ENCODE measurements around the gene SPATA33.
A peak's percentile ranks its signal among the peaks of the same experiment; 100 is the strongest.
"Not testable (repeated sequence)": the region's sequence is repeated elsewhere in the genome, so short reads cannot be mapped to it uniquely, and the experiment has no call there.

The SPATA33 gene

DNA sequence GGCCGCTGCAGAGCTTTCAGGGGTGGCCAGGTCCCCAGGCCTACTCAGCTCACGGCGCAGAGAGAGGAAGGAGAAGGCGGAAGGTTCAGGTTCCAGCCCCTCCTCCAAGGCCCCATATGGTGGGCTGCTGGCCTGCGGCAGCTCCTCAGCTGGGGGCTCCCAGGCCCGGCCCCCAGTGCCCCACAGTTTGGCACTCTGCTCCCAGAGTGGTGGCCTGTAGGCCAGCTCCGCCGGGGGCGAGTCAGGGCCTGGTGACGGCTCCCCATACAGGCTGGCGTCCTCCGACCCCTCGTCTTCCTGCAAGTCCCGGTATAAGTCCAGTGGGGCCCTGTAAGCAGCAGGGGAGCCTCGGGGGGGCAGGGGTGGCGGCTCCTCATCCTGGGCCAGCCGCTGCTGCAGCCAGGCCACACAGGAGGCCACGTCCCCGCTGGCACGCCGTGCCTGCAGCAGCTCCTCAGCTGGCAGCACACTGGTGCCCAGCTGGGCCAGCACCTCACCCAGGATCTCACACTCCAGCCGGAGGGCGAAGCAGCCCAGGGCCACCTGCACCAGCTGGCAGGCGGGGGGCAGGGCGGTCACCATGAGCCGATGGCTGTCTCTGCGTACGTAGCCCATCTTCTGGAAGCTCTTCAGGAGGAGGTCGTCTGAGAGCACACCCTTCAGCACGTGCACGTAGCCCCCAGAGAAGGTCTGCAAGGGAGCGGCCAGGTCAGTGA, 40.1 kb downstream of the SPATA33 start:
- Histone ChIP-seq H4K20me1 (ENCODE audit: insufficient read depth, low read length) (peaks cover 6% of the 10 kb centered on the region; the same call in 1 of the 2 replicates), H3K9me3 (ENCODE audit: insufficient read depth, low read length) (no peaks in the 10 kb centered on the region), H3K9ac (ENCODE audit: low read length) (no peak overlapping the region), H3K27ac (ENCODE audit: low read length) (no peak overlapping the region), H2AFZ (ENCODE audit: low read depth, low read length) (no peak overlapping the region), H3K4me1 (ENCODE audit: low read length) (peaks cover 14% of the 10 kb centered on the region), H3K4me3 (ENCODE audit: low read length) (no peak overlapping the region), H3K79me2 (ENCODE audit: low read length) (no peaks in the 10 kb centered on the region), H3K36me3 (replicated peaks; ENCODE audit: low read depth, low read length) (peaks cover 6% of the 10 kb centered on the region), H3K27me3 (ENCODE audit: low read depth, low read length) (no peaks in the 10 kb centered on the region), H3K4me2 (ENCODE audit: low read length) (no peak overlapping the region)
- TF ChIP-seq, protein P1, sequence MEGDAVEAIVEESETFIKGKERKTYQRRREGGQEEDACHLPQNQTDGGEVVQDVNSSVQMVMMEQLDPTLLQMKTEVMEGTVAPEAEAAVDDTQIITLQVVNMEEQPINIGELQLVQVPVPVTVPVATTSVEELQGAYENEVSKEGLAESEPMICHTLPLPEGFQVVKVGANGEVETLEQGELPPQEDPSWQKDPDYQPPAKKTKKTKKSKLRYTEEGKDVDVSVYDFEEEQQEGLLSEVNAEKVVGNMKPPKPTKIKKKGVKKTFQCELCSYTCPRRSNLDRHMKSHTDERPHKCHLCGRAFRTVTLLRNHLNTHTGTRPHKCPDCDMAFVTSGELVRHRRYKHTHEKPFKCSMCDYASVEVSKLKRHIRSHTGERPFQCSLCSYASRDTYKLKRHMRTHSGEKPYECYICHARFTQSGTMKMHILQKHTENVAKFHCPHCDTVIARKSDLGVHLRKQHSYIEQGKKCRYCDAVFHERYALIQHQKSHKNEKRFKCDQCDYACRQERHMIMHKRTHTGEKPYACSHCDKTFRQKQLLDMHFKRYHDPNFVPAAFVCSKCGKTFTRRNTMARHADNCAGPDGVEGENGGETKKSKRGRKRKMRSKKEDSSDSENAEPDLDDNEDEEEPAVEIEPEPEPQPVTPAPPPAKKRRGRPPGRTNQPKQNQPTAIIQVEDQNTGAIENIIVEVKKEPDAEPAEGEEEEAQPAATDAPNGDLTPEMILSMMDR (IDR thresholded peaks at IDR 0.05; ENCODE audit: low read depth, low read length) = no peak
- no peak for TF ChIP-seq EZH2phosphoT487 (IDR thresholded peaks at IDR 0.05; ENCODE audit: low read depth)

DNA sequence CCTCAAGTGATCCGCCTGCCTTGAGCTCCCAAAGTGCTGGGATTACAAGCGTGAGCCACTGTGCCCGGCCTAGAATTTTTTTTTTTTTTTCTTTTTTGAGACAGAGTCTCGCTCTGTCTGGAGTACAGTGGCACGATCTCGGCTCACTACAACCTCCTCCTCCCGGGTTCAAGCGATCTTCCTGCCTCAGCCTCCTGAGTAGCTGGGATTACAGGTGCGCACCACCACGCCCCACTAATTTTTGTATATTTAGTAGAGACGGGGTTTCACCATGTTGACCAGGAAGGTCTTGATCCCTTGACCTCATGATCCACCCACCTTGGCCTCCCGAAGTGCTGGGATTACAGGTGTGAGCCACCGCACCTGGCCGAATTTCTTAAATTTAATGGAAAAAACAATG, 41.1 kb downstream of the SPATA33 start:
- H4K20me1 ChIP-seq (ENCODE audit: insufficient read depth, low read length); H3K4me3 ChIP-seq (ENCODE audit: low read length): not testable (repeated sequence)

DNA sequence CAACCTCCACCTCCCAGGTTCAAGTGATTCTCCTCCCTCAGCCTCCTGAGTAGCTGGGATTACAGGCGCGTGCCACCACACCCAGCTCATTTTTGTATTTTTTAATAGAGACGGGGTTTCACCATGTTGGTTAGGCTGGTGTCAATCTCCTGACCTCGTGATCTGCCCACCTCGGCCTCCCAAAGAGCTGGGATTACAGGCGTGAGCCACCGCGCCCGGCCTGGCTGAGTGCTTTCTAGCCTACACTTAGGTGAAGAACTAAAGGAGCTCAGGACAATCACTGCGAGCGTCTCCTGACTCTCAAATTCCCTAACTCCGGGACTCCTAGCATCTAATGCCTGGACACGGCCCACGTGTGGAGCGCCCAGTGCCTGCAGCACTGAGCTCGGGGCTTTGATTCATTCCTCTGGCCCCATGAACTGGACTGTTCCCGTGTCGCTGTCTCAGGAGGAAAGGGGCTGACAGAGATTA, 42.0 kb downstream of the SPATA33 start:
- H3K9me3 ChIP-seq (ENCODE audit: insufficient read depth, low read length); H4K20me1 ChIP-seq (ENCODE audit: insufficient read depth, low read length); H2AFZ ChIP-seq (ENCODE audit: low read depth, low read length); H3K27me3 ChIP-seq (ENCODE audit: low read depth, low read length); H3K9ac ChIP-seq (ENCODE audit: low read length); H3K27ac ChIP-seq (ENCODE audit: low read length); H3K79me2 ChIP-seq (ENCODE audit: low read length); H3K36me3 ChIP-seq (replicated peaks; ENCODE audit: low read depth, low read length): not testable (repeated sequence)
- peak overlapping the region; percentile 82 for H3K4me3 ChIP-seq (ENCODE audit: low read length)
- peaks cover 14% of the 10 kb centered on the region for H3K4me1 ChIP-seq (ENCODE audit: low read length)
- peak overlapping the region; percentile 65 for H3K4me2 ChIP-seq (ENCODE audit: low read length)

More for the DNA sequence above, 41.1 kb downstream of the SPATA33 start:
- not testable (repeated sequence) for H3K27ac ChIP-seq (ENCODE audit: low read length); H3K79me2 ChIP-seq (ENCODE audit: low read length); H3K9me3 ChIP-seq (ENCODE audit: insufficient read depth, low read length); H3K9ac ChIP-seq (ENCODE audit: low read length); H3K27me3 ChIP-seq (ENCODE audit: low read depth, low read length); H3K36me3 ChIP-seq (replicated peaks; ENCODE audit: low read depth, low read length); H2AFZ ChIP-seq (ENCODE audit: low read depth, low read length); H3K4me2 ChIP-seq (ENCODE audit: low read length)
- H3K4me1 ChIP-seq (ENCODE audit: low read length) = peaks cover 14% of the 10 kb centered on the region

DNA sequence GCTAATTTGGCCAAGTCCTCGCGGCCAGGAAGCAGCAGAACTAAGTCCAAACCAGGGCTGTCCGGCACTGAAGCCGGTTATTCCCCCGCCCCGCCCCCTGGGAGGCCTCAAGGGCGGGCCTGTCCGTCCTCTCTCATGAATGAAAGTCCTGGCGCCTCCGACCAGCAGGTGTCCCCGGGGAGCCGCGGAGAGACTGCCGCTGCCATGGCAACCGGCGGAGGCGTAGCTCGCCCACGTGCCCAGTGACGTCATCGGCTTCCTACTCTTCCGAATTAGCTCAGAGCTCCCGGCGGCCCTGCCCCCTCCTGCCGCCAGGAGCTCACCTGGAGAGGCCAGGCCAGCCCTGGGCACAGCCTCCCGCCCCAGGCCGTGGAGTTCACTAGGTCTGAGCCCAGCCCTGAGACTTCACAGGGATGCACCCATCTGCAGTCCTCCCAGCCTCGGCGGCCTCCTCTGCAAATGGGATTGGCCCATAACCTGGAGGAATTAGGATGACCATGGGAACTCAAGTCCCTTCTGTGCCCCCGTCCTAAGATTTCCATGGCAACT, 42.5 kb downstream of the SPATA33 start:
- Histone ChIP-seq H3K4me1 (ENCODE audit: low read length) (peaks cover 14% of the 10 kb centered on the region), H3K4me2 (ENCODE audit: low read length) (peak overlapping the region; percentile 86), H3K4me3 (ENCODE audit: low read length) (peak overlapping the region; percentile 82), H3K27ac (ENCODE audit: low read length) (0 out of 2 replicates have a peak overlapping the region, but pooled peaks have one; percentile 4), H2AFZ (ENCODE audit: low read depth, low read length) (no peak overlapping the region), H3K79me2 (ENCODE audit: low read length) (no peaks in the 10 kb centered on the region), H3K36me3 (replicated peaks; ENCODE audit: low read depth, low read length) (no peaks in the 10 kb centered on the region), H3K9ac (ENCODE audit: low read length) (peak overlapping the region; percentile 64), H4K20me1 (ENCODE audit: insufficient read depth, low read length) (peaks cover 6% of the 10 kb centered on the region; the same call in 1 of the 2 replicates), H3K9me3 (ENCODE audit: insufficient read depth, low read length) (no peaks in the 10 kb centered on the region), H3K27me3 (ENCODE audit: low read depth, low read length) (no peaks in the 10 kb centered on the region)
- TF ChIP-seq EZH2phosphoT487 (IDR thresholded peaks at IDR 0.05; ENCODE audit: low read depth) = no peak
- TF ChIP-seq, protein P1 (IDR thresholded peaks at IDR 0.05; ENCODE audit: low read depth, low read length) = peak; percentile 59

Measured in OCI-LY3 (cell line).